Measurements from ENCODE around the gene ACR. TPM values are rescaled to one million over a fixed set of nuclear protein-coding genes. Genes with fewer than 3 reads are reported as not detected.

ACR gene
- total and polyA plus RNA-seq, 2 of the 8 experiments (the other 6 are each of a cell fraction or from before 2014, with no cell fraction given), result 0.56 TPM; not detected in 1

GRCh38 chr22:50710221-50710620, 27.8 kb upstream of the ACR start:
- Histone ChIP-seq H3K9ac (replicated peaks in 1 of 4; ENCODE audit: extremely low read depth in 1 of 4, low read depth in 3 of 4, low read length in 3 of 4) (no peak overlapping the region), H4K91ac (replicated peaks; ENCODE audit: insufficient read length, low read length) (no peak overlapping the region), H2BK20ac (ENCODE audit: low read length) (no peak overlapping the region), H3K14ac (ENCODE audit: insufficient read length) (no peak overlapping the region), H4K20me1 (replicated peaks in 1 of 2; ENCODE audit: control insufficient read depth in 1 of 2, insufficient read depth in 2 of 2, low read length in 2 of 2) (peaks cover 4 to 11% of the 10 kb centered on the region in 2 experiments), H4K5ac (ENCODE audit: insufficient read length, low read depth, low read length) (no peak overlapping the region), H3K4me2 (ENCODE audit: insufficient read depth in 1 of 2, low read depth in 2 of 2, low read length in 2 of 2) (no peak overlapping the region), H2BK15ac (ENCODE audit: low read length) (no peak overlapping the region), H3K23ac (ENCODE audit: insufficient read length) (no peak overlapping the region), H3K79me2 (ENCODE audit: control insufficient read depth in 1 of 2, insufficient read depth in 2 of 2, low read length in 2 of 2) (no peaks in the 10 kb centered on the region), H3K18ac (ENCODE audit: extremely low read depth, low read length) (no peak overlapping the region), H3K27me3 (replicated peaks in 1 of 4; ENCODE audit: control insufficient read depth in 3 of 4, extremely low read depth in 1 of 4, insufficient read depth in 3 of 4, low read length in 3 of 4) (no peaks in the 10 kb centered on the region; a peak in 1 of 7 replicates), H3K4ac (replicated peaks; ENCODE audit: insufficient read length, low read depth, low read length) (no peak overlapping the region), H4K8ac (ENCODE audit: extremely low read depth, insufficient read depth, low read length) (no peak overlapping the region), H3K56ac (replicated peaks; ENCODE audit: insufficient read length, low read depth, low read length) (no peak overlapping the region), H3K9me3 (ENCODE audit: insufficient read depth in 2 of 2, low read depth in 1 of 2, low read length in 1 of 2) (no peaks in the 10 kb centered on the region), H3K79me1 (ENCODE audit: low read depth, low read length) (no peaks in the 10 kb centered on the region), H3K27ac (ENCODE audit: low read depth, low read length) (no peak overlapping the region), H2BK12ac (ENCODE audit: low read depth, low read length) (no peak overlapping the region), H2BK5ac (ENCODE audit: low read depth, low read length) (no peak overlapping the region), H3K4me3 (ENCODE audit: extremely low read depth in 1 of 4, insufficient read depth in 2 of 4, low read depth in 3 of 4, low read length in 4 of 4) (no peak overlapping the region), H3K23me2 (ENCODE audit: low read depth, low read length) (no peaks in the 10 kb centered on the region; the same call in 1 of the 2 replicates), H3K36me3 (ENCODE audit: control insufficient read depth in 2 of 4, insufficient read depth in 4 of 4, low read length in 3 of 4) (no peaks in the 10 kb centered on the region), H3K4me1 (replicated peaks in 1 of 4; ENCODE audit: control insufficient read depth in 3 of 4, insufficient read depth in 4 of 4, low read length in 3 of 4) (peaks cover 0 to 2% (median 0%) of the 10 kb centered on the region in 4 experiments; a peak in 4 of 7 replicates), H2AFZ (ENCODE audit: low read length) (no peak overlapping the region), H2AK5ac (ENCODE audit: low read depth, low read length) (no peak overlapping the region), H2BK120ac (replicated peaks; ENCODE audit: low read depth, low read length) (no peak overlapping the region)
- ChIA-PET POLR2A (ENCODE audit: partially characterized antibody) (no interaction called here), CTCF (ENCODE audit: partially characterized antibody) (interaction anchor here (0.6 to 1.1 kb wide), 2 partner anchors 14 to 91 kb away, joined by 3 read pairs; no protein-coding TSS in a partner anchor)
- FAIRE-seq (no peak), DNase-seq (ENCODE audit: low read depth in 1 of 2, low spot score in 2 of 2) (no peak)
- WGBS, 2 experiments (ENCODE audit: extremely low coverage in 1 of 2, insufficient coverage in 1 of 2, insufficient read length in 1 of 2, insufficient replicate concordance in 2 of 2, low coverage in 1 of 2, low lambda C conversion rate in 2 of 2, missing lambda C conversion rate in 1 of 2), result 68% methylated on average over 6 of the region's 6 CpGs; no CpG with 5 or more reads in 1 of the 2 experiments
- TF ChIP-seq KDM1A (IDR thresholded peaks at IDR 0.05; ENCODE audit: borderline replicate concordance, low read length) (no peak), GTF2F1 (IDR thresholded peaks at IDR 0.05; ENCODE audit: borderline replicate concordance, low read depth, low read length) (no peak), CBX5 (IDR thresholded peaks at IDR 0.05; ENCODE audit: low read depth, low read length) (no peak), FOSL1 (IDR thresholded peaks at IDR 0.05; ENCODE audit: insufficient read depth, low read depth, low read length) (no peak), SAP30 (IDR thresholded peaks at IDR 0.05; ENCODE audit: insufficient read depth, insufficient replicate concordance, low read length) (no peak), RXRA (IDR thresholded peaks at IDR 0.05; ENCODE audit: insufficient read depth, low read depth, low read length) (no peak), SP4 (IDR thresholded peaks at IDR 0.05; ENCODE audit: low read length) (no peak), BCL11A (IDR thresholded peaks at IDR 0.05; ENCODE audit: low read depth in 2 of 2, low read length in 2 of 2) (no peak), ATF2 (IDR thresholded peaks at IDR 0.05; ENCODE audit: low read length) (no peak)
- TF ChIP-seq, protein P1, sequence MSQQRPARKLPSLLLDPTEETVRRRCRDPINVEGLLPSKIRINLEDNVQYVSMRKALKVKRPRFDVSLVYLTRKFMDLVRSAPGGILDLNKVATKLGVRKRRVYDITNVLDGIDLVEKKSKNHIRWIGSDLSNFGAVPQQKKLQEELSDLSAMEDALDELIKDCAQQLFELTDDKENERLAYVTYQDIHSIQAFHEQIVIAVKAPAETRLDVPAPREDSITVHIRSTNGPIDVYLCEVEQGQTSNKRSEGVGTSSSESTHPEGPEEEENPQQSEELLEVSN (IDR thresholded peaks at IDR 0.05), result no peak
- TF ChIP-seq, protein P2, sequence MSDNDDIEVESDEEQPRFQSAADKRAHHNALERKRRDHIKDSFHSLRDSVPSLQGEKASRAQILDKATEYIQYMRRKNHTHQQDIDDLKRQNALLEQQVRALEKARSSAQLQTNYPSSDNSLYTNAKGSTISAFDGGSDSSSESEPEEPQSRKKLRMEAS (IDR thresholded peaks at IDR 0.05), result no peak

All from H1 (cell line).